HUES64 (cell line): ENCODE results near the gene IP6K2.

Source experiments
- H3K27ac ChIP-seq: 2 replicates; pipeline ENCODE4 v1.7.0; 2013; ENCODE audit warnings: low read depth, low read length, inconsistent platforms
- H3K27me3 ChIP-seq: 2 replicates; pipeline ENCODE4 v1.6.1; 2013; ENCODE audit warnings: mild to moderate bottlenecking, low read length; ENCODE audit not compliant: insufficient read depth
- H3K36me3 ChIP-seq: 2 replicates; pipeline ENCODE4 v1.6.1; 2013; ENCODE audit warnings: mild to moderate bottlenecking, low read length; ENCODE audit not compliant: insufficient read depth
- H3K4me1 ChIP-seq: 2 replicates; pipeline ENCODE4 v1.6.1; 2013; ENCODE audit warnings: mild to moderate bottlenecking, low read length, moderate library complexity; ENCODE audit not compliant: insufficient read depth
- H3K4me3 ChIP-seq: 2 replicates; pipeline ENCODE4 v1.5.1; 2013; ENCODE audit warnings: mild to moderate bottlenecking, low read length, moderate library complexity
- H3K9ac ChIP-seq: 2 replicates; pipeline ENCODE4 v1.6.1; 2013; ENCODE audit warnings: mild to moderate bottlenecking, low read depth, low read length
- H3K9me3 ChIP-seq: 2 replicates; pipeline ENCODE4 v1.6.1; 2013; ENCODE audit warnings: low read depth, low read length; ENCODE audit not compliant: insufficient read depth
- WGBS: fragments of 150-250, 120-280 bp; methylation state at CpG from one replicate; pipeline ENCODE4 v1.1.7; 2013; ENCODE audit warnings: missing lambda C conversion rate; 5-methylcytosine and 5-hydroxymethylcytosine counted together

Gene IP6K2

GRCh38 chr3:48681541-48681880 is 35.5 kb downstream of the IP6K2 start:
- Histone ChIP-seq H3K27me3 (no peaks in the 10 kb centered on the region), H3K9me3 (no peaks in the 10 kb centered on the region), H3K4me1 (peaks cover 9% of the 10 kb centered on the region), H3K4me3 (no peak overlapping the region), H3K27ac (no peak overlapping the region), H3K36me3 (peaks cover 61% of the 10 kb centered on the region), H3K9ac (no peak overlapping the region)
- WGBS: 96% methylated on average over 7 of the region's 7 CpGs

GRCh38 chr3:48680811-48681540 is 36.0 kb downstream of the IP6K2 start:
- 97% methylated on average over 17 of the region's 17 CpGs for WGBS
- Histone ChIP-seq H3K4me3 (no peak overlapping the region), H3K9me3 (no peaks in the 10 kb centered on the region), H3K4me1 (peaks cover 9% of the 10 kb centered on the region), H3K9ac (no peak overlapping the region), H3K27ac (no peak overlapping the region), H3K27me3 (no peaks in the 10 kb centered on the region), H3K36me3 (peaks cover 66% of the 10 kb centered on the region)

- WGBS: 94% methylated on average over 20 of the region's 20 CpGs
- Histone ChIP-seq H3K4me1 (peaks cover 7% of the 10 kb centered on the region), H3K9me3 (no peaks in the 10 kb centered on the region), H3K9ac (no peak overlapping the region), H3K36me3 (peaks cover 76% of the 10 kb centered on the region), H3K27me3 (no peaks in the 10 kb centered on the region), H3K27ac (no peak overlapping the region), H3K4me3 (no peak overlapping the region)
These were observed 37.3 kb downstream of the IP6K2 start for GRCh38 chr3:48679411-48680391.

GRCh38 chr3:48678566-48679380 is 38.2 kb downstream of the IP6K2 start:
- 97% methylated on average over 24 of the region's 24 CpGs for WGBS
- Histone ChIP-seq H3K4me3 (no peak overlapping the region), H3K27ac (no peak overlapping the region), H3K4me1 (no peaks in the 10 kb centered on the region), H3K27me3 (no peaks in the 10 kb centered on the region), H3K9ac (no peak overlapping the region), H3K9me3 (no peaks in the 10 kb centered on the region), H3K36me3 (peaks cover 84% of the 10 kb centered on the region)

GRCh38 chr3:48678056-48678455 is 39.0 kb downstream of the IP6K2 start:
- no peak overlapping the region for H3K9ac ChIP-seq
- H3K9me3 ChIP-seq: no peaks in the 10 kb centered on the region
- H3K27ac ChIP-seq: no peak overlapping the region
- H3K36me3 ChIP-seq: peaks cover 84% of the 10 kb centered on the region
- H3K4me1 ChIP-seq: no peaks in the 10 kb centered on the region
- WGBS: 90% methylated on average over 4 of the region's 4 CpGs
- H3K27me3 ChIP-seq: no peaks in the 10 kb centered on the region
- no peak overlapping the region for H3K4me3 ChIP-seq

GRCh38 chr3:48674505-48674904 is 42.5 kb downstream of the IP6K2 start:
- Histone ChIP-seq H3K36me3 (peaks cover 72% of the 10 kb centered on the region), H3K27ac (no peak overlapping the region), H3K27me3 (no peaks in the 10 kb centered on the region), H3K4me3 (no peak overlapping the region), H3K4me1 (no peaks in the 10 kb centered on the region), H3K9ac (no peak overlapping the region), H3K9me3 (no peaks in the 10 kb centered on the region)
- WGBS: 96% methylated on average over 9 of the region's 9 CpGs

- H3K4me1 ChIP-seq: no peaks in the 10 kb centered on the region
- WGBS: 98% methylated on average over 1 of the region's 1 CpG
- no peaks in the 10 kb centered on the region for H3K27me3 ChIP-seq
- H3K9ac ChIP-seq: no peak overlapping the region
- peaks cover 59% of the 10 kb centered on the region for H3K36me3 ChIP-seq
- no peaks in the 10 kb centered on the region for H3K9me3 ChIP-seq
- H3K27ac ChIP-seq: no peak overlapping the region
- H3K4me3 ChIP-seq: no peak overlapping the region
These were observed 44.5 kb downstream of the IP6K2 start for GRCh38 chr3:48672522-48672921.

- no peaks in the 10 kb centered on the region for H3K27me3 ChIP-seq
- peaks cover 4% of the 10 kb centered on the region; the same call in 1 of the 2 replicates for H3K4me1 ChIP-seq
- WGBS: 79% methylated on average over 3 of the region's 4 CpGs
- H3K27ac ChIP-seq: no peak overlapping the region; the same call in 1 of the 2 replicates
- peak overlapping the region; percentile 15; the same call in 1 of the 2 replicates for H3K9ac ChIP-seq
- 0 out of 2 replicates have a peak overlapping the region, but pooled peaks have one; percentile 79 for H3K4me3 ChIP-seq
- no peaks in the 10 kb centered on the region for H3K9me3 ChIP-seq
- H3K36me3 ChIP-seq: peaks cover 21% of the 10 kb centered on the region
These were observed 52.1 kb downstream of the IP6K2 start for GRCh38 chr3:48664929-48665328.

GRCh38 chr3:48664313-48664644 is 52.7 kb downstream of the IP6K2 start:
- Histone ChIP-seq H3K9me3 (no peaks in the 10 kb centered on the region), H3K4me3 (peak overlapping the region; percentile 79; the same call in 1 of the 2 replicates), H3K27me3 (no peaks in the 10 kb centered on the region), H3K27ac (peak overlapping the region; percentile 100), H3K4me1 (peaks cover 4% of the 10 kb centered on the region; the same call in 1 of the 2 replicates), H3K9ac (peak overlapping the region; percentile 15; the same call in 1 of the 2 replicates), H3K36me3 (peaks cover 28% of the 10 kb centered on the region)
- WGBS: 64% methylated on average over 9 of the region's 11 CpGs

GRCh38 chr3:48663489-48664312 is 53.3 kb downstream of the IP6K2 start:
- Histone ChIP-seq H3K27me3 (no peaks in the 10 kb centered on the region), H3K27ac (peak overlapping the region; percentile 100), H3K4me3 (peak overlapping the region; percentile 79), H3K4me1 (peaks cover 4% of the 10 kb centered on the region; the same call in 1 of the 2 replicates), H3K9me3 (no peaks in the 10 kb centered on the region), H3K36me3 (peaks cover 34% of the 10 kb centered on the region), H3K9ac (peak overlapping the region; percentile 98)
- WGBS: under 1% methylated on average over 66 of the region's 66 CpGs
